Astrocyte (in vitro differentiated cells and primary cell): ENCODE data around the gene PGC. TPM values are rescaled to one million over a fixed set of nuclear protein-coding genes. Genes with fewer than 3 reads are reported as not detected.

Source experiments
- DNase-seq: peaks from one replicate; pipeline ENCODE4 v3.0.0-alpha.2; 2010; ENCODE audit warnings: low read depth
- FAIRE-seq: peaks from 2 replicates; lab custom pipeline; 2011; peaks lifted over from hg19 to GRCh38; lab: Jason Lieb, UNC
- H2AFZ ChIP-seq: 2 replicates; pipeline ENCODE4 v1.6.0; 2012; ENCODE audit warnings: low read depth, low read length, inconsistent platforms
- H3K27ac ChIP-seq: 2 replicates; pipeline ENCODE4 v1.5.1; 2011; ENCODE audit warnings: low read depth, low read length, inconsistent platforms
- H3K27me3 ChIP-seq: 2 replicates; pipeline ENCODE4 v1.6.0; 2011; ENCODE audit warnings: low read length, inconsistent platforms; ENCODE audit not compliant: insufficient read depth
- H3K36me3 ChIP-seq: 2 replicates; pipeline ENCODE4 v1.5.1; 2011; ENCODE audit warnings: low read length, inconsistent platforms; ENCODE audit not compliant: insufficient read depth
- H3K4me1 ChIP-seq: 2 replicates; pipeline ENCODE4 v1.5.1; 2011; ENCODE audit warnings: low read length, inconsistent platforms; ENCODE audit not compliant: insufficient read depth
- H3K4me2 ChIP-seq: 2 replicates; pipeline ENCODE4 v1.6.0; 2012; ENCODE audit warnings: low read length, inconsistent platforms
- H3K4me3 ChIP-seq: 2 replicates; pipeline ENCODE4 v1.5.1; 2011; ENCODE audit warnings: low read depth, mild to moderate bottlenecking, low read length, inconsistent platforms; ENCODE audit not compliant: insufficient read depth
- H3K79me2 ChIP-seq: 2 replicates; pipeline ENCODE4 v1.6.0; 2012; ENCODE audit warnings: mild to moderate bottlenecking, low read length, inconsistent platforms; ENCODE audit not compliant: insufficient read depth
- H3K9ac ChIP-seq: 2 replicates; pipeline ENCODE4 v1.6.0; 2012; ENCODE audit warnings: mild to moderate bottlenecking, low read length, inconsistent platforms
- H3K9me3 ChIP-seq: 2 replicates; pipeline ENCODE4 v1.5.1; 2012; ENCODE audit warnings: low read depth, mild to moderate bottlenecking, low read length, inconsistent platforms; ENCODE audit not compliant: insufficient read depth
- H4K20me1 ChIP-seq: 2 replicates; pipeline ENCODE4 v1.6.0; 2012; ENCODE audit warnings: low read length, inconsistent platforms; ENCODE audit not compliant: insufficient read depth
- H3K27ac Mint-ChIP-seq: one replicate; pipeline ENCODE4 v1.8.0; 2021; ENCODE audit warnings: mild to moderate bottlenecking, mixed read lengths; ENCODE audit not compliant: unreplicated experiment
- H3K27me3 Mint-ChIP-seq: one replicate; pipeline ENCODE4 v1.8.0; 2021; ENCODE audit warnings: low read depth, mixed read lengths; ENCODE audit not compliant: unreplicated experiment
- H3K36me3 Mint-ChIP-seq: one replicate; pipeline ENCODE4 v1.8.0; 2021; ENCODE audit warnings: low read depth, mixed read lengths; ENCODE audit not compliant: unreplicated experiment
- H3K4me1 Mint-ChIP-seq: one replicate; pipeline ENCODE4 v1.8.0; 2021; ENCODE audit warnings: low read depth, mixed read lengths; ENCODE audit not compliant: unreplicated experiment
- H3K4me3 Mint-ChIP-seq: one replicate; pipeline ENCODE4 v1.8.0; 2021; ENCODE audit warnings: mild to moderate bottlenecking, moderate library complexity, mixed read lengths; ENCODE audit not compliant: unreplicated experiment
- H3K9me3 Mint-ChIP-seq: one replicate; pipeline ENCODE4 v1.8.0; 2021; ENCODE audit warnings: mild to moderate bottlenecking, mixed read lengths; ENCODE audit not compliant: unreplicated experiment
- EZH2 ChIP-seq: IDR thresholded peaks from 2 replicates; pipeline ENCODE4 v1.6.1; 2012; ENCODE audit warnings: mild to moderate bottlenecking, low read length, inconsistent platforms; ENCODE audit not compliant: insufficient read depth
- total RNA-seq: library from RNA; stranded (reverse); gene quantifications from 2 replicates; pipeline ENCODE4 v1.2.1, GENCODE V29; 2021
- TF ChIP-seq, protein P1 (sequence below): IDR thresholded peaks from 2 replicates; pipeline ENCODE4 v1.5.1; 2011; ENCODE audit warnings: low read depth, mild to moderate bottlenecking, inconsistent platforms, low read length, moderate library complexity; ENCODE audit not compliant: insufficient read depth

PGC gene
- total RNA-seq, 1 donor from 2014 or later, result not detected

- Histone ChIP-seq H3K9me3 (no peaks in the 10 kb centered on the region), H3K27ac (no peak overlapping the region), H3K4me2 (no peak overlapping the region), H3K4me3 (no peak overlapping the region), H3K4me1 (peaks cover 20% of the 10 kb centered on the region), H2AFZ (no peak overlapping the region), H3K36me3 (no peaks in the 10 kb centered on the region), H3K9ac (no peak overlapping the region), H3K27me3 (no peaks in the 10 kb centered on the region), H3K79me2 (no peaks in the 10 kb centered on the region), H4K20me1 (no peaks in the 10 kb centered on the region)
- no peak overlapping the region for H3K27ac Mint-ChIP-seq
- DNase-seq (no peak), FAIRE-seq (no peak)
- peaks cover 3% of the 10 kb centered on the region for H3K27me3 Mint-ChIP-seq
- H3K9me3 Mint-ChIP-seq, result no peaks in the 10 kb centered on the region
- peaks cover 26% of the 10 kb centered on the region for H3K4me1 Mint-ChIP-seq
- H3K4me3 Mint-ChIP-seq, result no peak overlapping the region
- no peak for TF ChIP-seq EZH2
- TF ChIP-seq, protein P1, sequence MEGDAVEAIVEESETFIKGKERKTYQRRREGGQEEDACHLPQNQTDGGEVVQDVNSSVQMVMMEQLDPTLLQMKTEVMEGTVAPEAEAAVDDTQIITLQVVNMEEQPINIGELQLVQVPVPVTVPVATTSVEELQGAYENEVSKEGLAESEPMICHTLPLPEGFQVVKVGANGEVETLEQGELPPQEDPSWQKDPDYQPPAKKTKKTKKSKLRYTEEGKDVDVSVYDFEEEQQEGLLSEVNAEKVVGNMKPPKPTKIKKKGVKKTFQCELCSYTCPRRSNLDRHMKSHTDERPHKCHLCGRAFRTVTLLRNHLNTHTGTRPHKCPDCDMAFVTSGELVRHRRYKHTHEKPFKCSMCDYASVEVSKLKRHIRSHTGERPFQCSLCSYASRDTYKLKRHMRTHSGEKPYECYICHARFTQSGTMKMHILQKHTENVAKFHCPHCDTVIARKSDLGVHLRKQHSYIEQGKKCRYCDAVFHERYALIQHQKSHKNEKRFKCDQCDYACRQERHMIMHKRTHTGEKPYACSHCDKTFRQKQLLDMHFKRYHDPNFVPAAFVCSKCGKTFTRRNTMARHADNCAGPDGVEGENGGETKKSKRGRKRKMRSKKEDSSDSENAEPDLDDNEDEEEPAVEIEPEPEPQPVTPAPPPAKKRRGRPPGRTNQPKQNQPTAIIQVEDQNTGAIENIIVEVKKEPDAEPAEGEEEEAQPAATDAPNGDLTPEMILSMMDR, result no peak
- H3K36me3 Mint-ChIP-seq, result no peaks in the 10 kb centered on the region
Measured at GRCh38 chr6:41721414-41721813, 25.8 kb downstream of the PGC start.

- DNase-seq, result no peak
- TF ChIP-seq EZH2, result no peak
- TF ChIP-seq, protein P1, result no peak
- Histone ChIP-seq H3K9me3 (no peaks in the 10 kb centered on the region), H4K20me1 (no peaks in the 10 kb centered on the region), H3K27ac (no peak overlapping the region), H3K9ac (no peak overlapping the region), H3K27me3 (no peaks in the 10 kb centered on the region), H2AFZ (no peak overlapping the region), H3K36me3 (no peaks in the 10 kb centered on the region), H3K4me2 (no peak overlapping the region), H3K4me3 (no peak overlapping the region), H3K4me1 (peaks cover 26% of the 10 kb centered on the region), H3K79me2 (no peaks in the 10 kb centered on the region)
- Mint-ChIP-seq H3K4me1 (peaks cover 30% of the 10 kb centered on the region), H3K9me3 (no peaks in the 10 kb centered on the region), H3K36me3 (no peaks in the 10 kb centered on the region), H3K27ac (no peak overlapping the region), H3K27me3 (peaks cover 3% of the 10 kb centered on the region), H3K4me3 (no peak overlapping the region)
- no peak for FAIRE-seq
Measured at GRCh38 chr6:41720783-41721182, 26.4 kb downstream of the PGC start.

GRCh38 chr6:41720262-41720620 is 27.0 kb downstream of the PGC start:
- Mint-ChIP-seq H3K36me3 (no peaks in the 10 kb centered on the region), H3K27me3 (peaks cover 6% of the 10 kb centered on the region), H3K4me3 (no peak overlapping the region), H3K9me3 (no peaks in the 10 kb centered on the region), H3K4me1 (peaks cover 32% of the 10 kb centered on the region), H3K27ac (no peak overlapping the region)
- H3K27me3 ChIP-seq, result no peaks in the 10 kb centered on the region
- H3K4me2 ChIP-seq, result no peak overlapping the region
- no peaks in the 10 kb centered on the region for H3K9me3 ChIP-seq
- H3K9ac ChIP-seq, result no peak overlapping the region
- DNase-seq (no peak), FAIRE-seq (no peak)
- no peak for TF ChIP-seq EZH2
- TF ChIP-seq, protein P1, result no peak
- no peaks in the 10 kb centered on the region for H3K79me2 ChIP-seq
- H2AFZ ChIP-seq, result no peak overlapping the region
- H3K36me3 ChIP-seq, result no peaks in the 10 kb centered on the region
- H3K27ac ChIP-seq, result no peak overlapping the region
- H4K20me1 ChIP-seq, result no peaks in the 10 kb centered on the region
- peaks cover 28% of the 10 kb centered on the region for H3K4me1 ChIP-seq
- no peak overlapping the region for H3K4me3 ChIP-seq
